Ovary (tissue), 3 donors: ENCODE results near the gene MAPK7.

Source experiments
- CTCF ChIP-seq, 3 donors: fragments of 450-650 bp in 2 of 3; fragments of 200-600 bp in 1 of 3; IDR thresholded peaks; one replicate each; pipeline versions ENCODE4 v1.5.1 to v1.8.0; 2016 to 2022; ENCODE audit warnings: antibody characterized with exemption in 3 of 3, mild to moderate bottlenecking in 1 of 3
- EP300 ChIP-seq: sonication (generic); formaldehyde crosslinking; IDR thresholded peaks from one replicate; pipeline ENCODE4 v1.6.1; 2017; ENCODE audit warnings: antibody characterized with exemption
- POLR2A ChIP-seq: fragments of 450-650 bp; IDR thresholded peaks from one replicate; pipeline ENCODE4 v1.6.1; 2017; ENCODE audit warnings: antibody characterized with exemption, mild to moderate bottlenecking, moderate library complexity
- donor health status: DM: no; HTN: no; CAD: no.

- TF ChIP-seq CTCF (IDR thresholded peaks at IDR 0.05) (no peak), POLR2A (no peak), EP300 (no peak)
Observed at GRCh38 chr17:19405114-19405513, 26.8 kb downstream of the MAPK7 start.
